ENCODE results near the gene SLC9A9.
A peak's percentile ranks its signal among the peaks of the same experiment; 100 is the strongest.

The SLC9A9 gene

DNA sequence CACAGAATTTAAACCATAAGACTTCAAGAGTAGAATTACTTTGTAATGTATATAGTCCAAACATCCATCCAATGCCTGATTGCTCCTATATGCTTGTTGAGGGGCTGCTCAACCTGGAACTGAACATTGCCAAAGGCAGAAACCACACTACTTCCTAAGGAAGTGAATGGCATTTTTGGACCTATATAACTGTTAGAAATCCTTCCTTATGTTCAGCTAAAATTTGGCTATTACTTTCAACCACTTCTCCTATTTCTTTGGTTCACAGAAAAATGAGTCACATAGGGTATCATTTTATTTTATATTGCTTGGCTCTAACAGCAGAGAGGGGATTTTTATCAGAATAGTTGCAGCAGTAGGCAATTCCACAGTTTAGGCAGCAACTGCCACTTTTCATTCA lies 342.1 kb downstream of the SLC9A9 start:
- no peak for DNase-seq (ENCODE audit: low spot score)

- DNase-seq (ENCODE audit: low spot score): no peak
Measured at GRCh38 chr3:143503325-143503885, 344.9 kb downstream of the SLC9A9 start.

DNA sequence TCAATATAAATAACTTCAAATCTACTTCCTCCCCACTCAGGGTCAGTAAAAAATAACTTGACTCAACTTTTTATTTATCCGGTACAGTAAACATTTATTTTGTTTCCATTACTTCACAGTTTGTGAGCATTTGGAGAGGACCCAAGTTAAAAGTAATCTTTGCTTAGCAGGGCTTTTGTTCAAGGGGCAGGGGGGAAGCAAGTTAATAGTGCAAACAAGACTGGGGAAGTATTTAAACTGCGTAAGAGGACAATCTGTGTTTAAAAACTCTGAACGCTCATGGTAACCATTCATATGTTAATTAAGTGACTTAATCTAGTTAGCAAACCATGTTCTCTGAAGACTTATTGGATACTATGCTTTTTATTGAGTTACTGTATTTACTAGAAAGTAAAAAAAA lies 346.2 kb downstream of the SLC9A9 start:
- no peak for DNase-seq (ENCODE audit: low spot score)

DNA sequence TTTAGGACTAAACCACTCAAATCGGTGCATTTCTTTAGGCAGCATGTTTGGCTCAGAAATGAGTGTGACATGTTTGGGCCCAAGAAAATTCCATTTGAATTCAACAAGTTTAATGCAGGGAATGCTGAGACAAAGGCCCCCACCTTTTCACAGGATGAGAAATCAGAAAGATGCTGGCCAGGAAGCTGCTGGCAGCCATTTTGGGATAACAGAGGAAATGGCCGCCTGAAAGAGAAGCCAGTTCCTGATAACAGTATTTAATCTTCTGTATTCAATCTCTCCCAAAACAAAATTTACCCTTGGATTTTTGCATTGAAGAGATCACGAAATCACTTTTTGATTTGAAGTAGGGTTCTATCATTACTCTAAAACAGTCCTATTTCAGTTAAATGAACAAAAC lies 350.9 kb downstream of the SLC9A9 start:
- no peak for DNase-seq (ENCODE audit: low spot score)

GRCh38 chr3:143496191-143496590 lies 352.1 kb downstream of the SLC9A9 start:
- no peak for DNase-seq (ENCODE audit: low spot score)

DNA sequence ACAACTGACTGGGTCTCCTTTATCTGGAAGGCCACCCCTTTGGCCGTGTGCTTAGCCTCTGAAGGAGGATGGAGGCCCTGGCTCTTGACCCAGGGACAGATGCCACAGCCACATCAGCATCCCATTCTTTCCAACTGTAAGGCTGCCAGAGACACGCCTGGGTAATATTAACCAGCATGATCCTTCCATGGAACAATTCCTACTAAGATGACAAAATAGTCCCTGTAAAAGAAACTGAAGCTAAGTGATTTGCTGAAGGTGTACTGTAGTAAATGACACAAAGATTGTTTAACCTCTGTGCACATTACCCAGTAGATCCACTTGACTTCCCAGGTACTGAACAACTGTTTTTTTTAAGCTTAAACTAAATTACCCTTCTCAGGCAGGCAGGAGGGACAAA lies 352.7 kb downstream of the SLC9A9 start:
- no peak for DNase-seq (ENCODE audit: low spot score)

DNA sequence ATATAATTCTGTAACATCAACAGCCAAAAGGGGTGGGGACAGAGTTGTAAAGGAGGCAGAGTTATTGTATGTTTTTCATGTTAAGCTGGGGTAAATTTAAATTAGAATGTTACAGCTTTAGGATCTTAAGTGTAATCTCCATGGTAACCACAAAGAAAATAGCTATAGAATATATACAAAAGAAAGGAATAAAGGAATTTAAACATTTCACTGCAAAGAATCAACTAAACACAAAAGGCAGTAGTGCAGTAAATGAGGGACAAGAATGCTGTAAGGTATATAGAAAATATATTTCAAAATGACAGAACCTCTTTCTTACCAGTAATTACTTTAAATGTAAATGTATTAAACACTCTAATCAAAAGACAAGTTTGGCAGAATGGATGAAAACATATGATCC lies 361.7 kb downstream of the SLC9A9 start:
- no peak for DNase-seq (ENCODE audit: low spot score)

DNA sequence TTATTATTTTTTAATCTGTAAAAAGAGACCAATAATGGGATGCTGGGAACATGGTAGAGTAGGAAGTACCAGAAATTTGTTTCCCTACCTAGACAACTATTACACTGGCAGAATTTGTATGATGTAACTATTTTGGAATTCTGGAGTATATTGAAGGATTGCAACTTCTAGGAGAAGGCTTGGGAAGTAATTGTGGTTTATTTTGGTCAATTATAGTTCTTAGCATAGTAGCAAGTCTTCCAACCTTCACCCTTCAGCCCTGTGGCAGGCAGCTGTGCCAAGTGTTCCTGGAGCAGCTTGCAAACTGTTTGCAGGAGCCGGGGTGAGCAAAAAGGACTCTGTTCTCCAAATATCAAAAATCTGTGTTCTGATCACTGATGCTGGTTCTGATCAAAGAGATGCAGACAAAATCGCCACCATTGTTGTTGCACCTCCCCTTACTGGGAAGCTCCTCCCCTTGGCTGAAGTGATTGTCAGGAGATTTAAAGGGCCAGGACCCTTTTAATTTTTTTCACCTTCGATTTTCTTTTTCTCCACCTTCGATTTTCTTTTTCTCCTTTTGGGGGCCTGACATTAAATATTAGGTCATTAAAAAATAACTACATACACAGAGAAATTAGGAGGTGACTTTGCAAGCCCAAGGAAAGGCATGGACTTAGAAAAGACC lies 363.3 kb downstream of the SLC9A9 start:
- DNase-seq (ENCODE audit: low spot score): peak; percentile 14

GRCh38 chr3:143483214-143483613 lies 365.1 kb downstream of the SLC9A9 start:
- no peak for DNase-seq (ENCODE audit: low spot score)

DNA sequence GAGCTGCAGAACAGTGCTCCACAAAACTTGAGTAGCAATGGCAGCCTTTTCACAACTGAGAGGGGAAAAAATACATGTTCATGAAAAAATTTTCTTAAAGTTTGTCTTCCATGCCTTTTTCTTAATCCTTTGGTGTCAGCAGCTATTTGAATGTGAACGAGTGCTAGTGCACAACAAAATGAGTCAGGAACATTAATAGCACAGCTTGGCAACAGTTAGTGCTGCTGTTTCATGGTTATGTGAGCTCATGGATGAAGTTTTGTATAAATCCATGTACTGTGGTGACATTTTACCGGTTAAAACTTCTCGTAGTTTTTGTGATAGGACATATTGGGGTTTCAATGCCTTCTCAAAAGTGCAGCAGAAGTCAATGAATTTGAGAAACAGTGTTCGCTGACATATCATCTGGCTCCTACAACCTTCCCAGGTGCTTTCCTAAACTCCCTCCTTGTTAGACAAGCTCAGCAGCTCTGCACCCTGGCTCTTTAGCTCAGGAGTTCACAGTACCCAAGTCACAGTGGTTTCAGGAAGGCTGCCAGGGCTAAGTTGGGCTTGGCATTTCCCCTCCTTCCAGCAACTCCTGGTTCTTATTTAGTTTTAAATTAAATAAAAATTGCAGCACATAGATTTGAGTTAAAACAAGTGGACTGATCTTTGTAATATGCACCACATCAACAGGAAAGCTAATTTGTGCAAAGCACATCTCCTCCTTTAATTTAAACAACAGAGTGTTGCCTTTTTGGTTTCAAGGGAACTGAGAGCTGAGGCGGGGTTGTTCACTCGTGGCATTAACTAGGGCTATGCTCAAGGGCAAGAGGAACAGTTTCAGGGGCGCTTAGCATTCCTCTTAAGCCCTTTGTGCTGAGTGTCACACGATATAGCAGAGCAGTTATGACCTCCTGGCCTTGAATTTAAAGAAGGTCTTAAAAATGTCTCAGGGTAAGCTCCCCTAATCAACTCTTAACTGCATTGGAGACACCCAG lies 365.9 kb downstream of the SLC9A9 start:
- peak; percentile 29 for DNase-seq (ENCODE audit: low spot score)

GRCh38 chr3:143480344-143480743 lies 367.9 kb downstream of the SLC9A9 start:
- DNase-seq (ENCODE audit: low spot score): no peak

GRCh38 chr3:143479727-143480126 lies 368.5 kb downstream of the SLC9A9 start:
- no peak for DNase-seq (ENCODE audit: low spot score)

- DNase-seq (ENCODE audit: low spot score): no peak
Measured at GRCh38 chr3:143478115-143478693, 370.1 kb downstream of the SLC9A9 start.

DNA sequence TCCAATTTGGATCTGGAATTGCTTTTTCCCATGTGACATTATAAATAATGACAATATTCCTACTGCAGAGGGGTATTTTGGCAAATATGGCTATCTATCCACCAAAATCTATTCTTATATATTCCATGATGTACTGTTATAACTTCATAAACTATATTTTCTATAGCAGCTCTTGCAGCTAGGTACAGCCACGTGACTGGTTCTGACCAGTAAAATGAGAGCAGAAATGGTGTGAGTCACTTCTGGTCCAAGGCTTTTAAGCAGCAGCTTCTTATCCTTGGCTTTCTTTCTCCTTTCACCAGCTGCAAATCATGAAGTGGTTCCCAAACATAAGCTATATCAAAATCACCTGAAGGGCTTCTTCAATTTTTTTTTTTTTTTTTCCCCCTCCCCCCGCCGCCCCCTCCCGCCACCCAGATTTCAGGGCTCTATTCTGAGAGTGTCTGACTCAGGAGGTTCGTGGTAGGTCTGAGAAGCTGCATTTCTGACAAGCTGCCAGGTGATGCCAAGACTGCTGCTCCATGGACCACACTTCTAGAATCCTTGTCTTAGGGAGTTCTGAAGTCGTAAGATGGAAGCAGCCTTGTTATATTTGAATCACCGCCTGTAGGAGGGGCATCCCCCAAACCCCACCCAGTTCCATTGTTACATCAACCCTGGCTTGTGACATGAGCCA lies 371.2 kb downstream of the SLC9A9 start:
- no peak for DNase-seq (ENCODE audit: low spot score)

- no peak for DNase-seq (ENCODE audit: low spot score)
Measured at GRCh38 chr3:143475981-143476380, 372.3 kb downstream of the SLC9A9 start.

GRCh38 chr3:143472731-143473523 lies 375.3 kb downstream of the SLC9A9 start:
- no peak for DNase-seq (ENCODE audit: low spot score)

- no peak for DNase-seq (ENCODE audit: low spot score)
Measured at GRCh38 chr3:143471705-143472104, 376.6 kb downstream of the SLC9A9 start.

- DNase-seq (ENCODE audit: low spot score): no peak
Measured at GRCh38 chr3:143469159-143469558, 379.1 kb downstream of the SLC9A9 start.

- DNase-seq (ENCODE audit: low spot score): no peak
Measured at GRCh38 chr3:143465666-143466065, 382.6 kb downstream of the SLC9A9 start.

DNA sequence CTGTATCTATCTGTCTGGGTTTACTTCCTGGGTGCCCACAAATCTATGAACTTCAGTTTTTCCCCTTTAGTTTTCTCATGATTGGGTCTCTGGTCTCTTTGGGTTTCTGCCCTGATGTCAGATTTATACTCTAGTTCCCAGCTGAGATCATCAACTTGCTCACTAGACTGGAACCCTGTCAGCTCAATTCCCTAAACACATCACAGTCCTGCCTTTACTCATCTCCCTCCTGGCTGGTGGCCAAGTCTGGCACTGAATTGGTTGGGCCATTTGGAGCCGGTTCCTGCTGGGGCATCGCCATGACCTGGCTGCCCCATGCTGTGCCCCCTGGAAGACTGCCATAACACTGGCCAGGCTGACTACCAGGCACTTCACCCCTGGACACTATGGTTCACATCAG lies 383.4 kb downstream of the SLC9A9 start:
- no peak for DNase-seq (ENCODE audit: low spot score)

DNA sequence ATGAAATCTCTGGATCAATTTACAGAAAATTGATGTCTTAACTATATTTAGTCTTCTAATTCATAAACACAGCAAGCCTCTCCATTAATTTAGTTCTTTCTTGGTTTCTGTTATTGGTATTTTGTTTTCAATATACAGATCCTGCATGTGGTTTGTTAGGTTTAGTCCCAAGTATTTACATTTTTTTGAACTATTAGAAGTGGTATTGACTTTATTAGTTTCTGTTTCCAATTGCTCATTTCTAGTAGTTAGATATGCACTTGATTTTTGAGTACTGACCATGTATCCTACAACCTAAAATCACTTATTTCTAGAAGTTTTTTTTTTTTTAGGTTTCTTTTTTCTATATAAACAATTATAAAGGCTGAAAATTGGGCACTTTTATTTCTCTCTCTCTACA lies 392.8 kb downstream of the SLC9A9 start:
- no peak for DNase-seq (ENCODE audit: low spot score)

Data from AG20443 (cell line).